GM18502 (cell line): ENCODE results near the gene RAB36.

Experiments used
- ATAC-seq: cut with Tn5 transposase; IDR thresholded peaks from one replicate; pipeline ENCODE4 v1.9.1; 2021; ENCODE audit warnings: mild to moderate bottlenecking; ENCODE audit not compliant: unreplicated experiment, poor library complexity

RAB36 gene

GRCh38 chr22:23156286-23156685 lies 11.0 kb downstream of the RAB36 start:
- ATAC-seq, result no peak

- no peak for ATAC-seq
These were observed 12.6 kb downstream of the RAB36 start for GRCh38 chr22:23157560-23158515.

GRCh38 chr22:23158516-23159290 lies 13.4 kb downstream of the RAB36 start:
- no peak for ATAC-seq

GRCh38 chr22:23159291-23159630 lies 14.0 kb downstream of the RAB36 start:
- ATAC-seq, result no peak

GRCh38 chr22:23161029-23161428 lies 15.8 kb downstream of the RAB36 start:
- no peak for ATAC-seq

- ATAC-seq, result no peak
These were observed 16.3 kb downstream of the RAB36 start for GRCh38 chr22:23161574-23161973.

- no peak for ATAC-seq
These were observed 18.4 kb downstream of the RAB36 start for GRCh38 chr22:23163665-23164064.

GRCh38 chr22:23164091-23164490 lies 18.8 kb downstream of the RAB36 start:
- no peak for ATAC-seq

GRCh38 chr22:23166042-23166831 lies 21.0 kb downstream of the RAB36 start:
- no peak for ATAC-seq

GRCh38 chr22:23166841-23167616 lies 21.8 kb downstream of the RAB36 start:
- ATAC-seq, result no peak

GRCh38 chr22:23168391-23169042 lies 23.2 kb downstream of the RAB36 start:
- no peak for ATAC-seq

- no peak for ATAC-seq
These were observed 23.7 kb downstream of the RAB36 start for GRCh38 chr22:23169043-23169406.

GRCh38 chr22:23175817-23176644 lies 30.8 kb downstream of the RAB36 start:
- no peak for ATAC-seq

- no peak for ATAC-seq
These were observed 31.4 kb downstream of the RAB36 start for GRCh38 chr22:23176645-23177027.

- ATAC-seq, result no peak
These were observed 31.9 kb downstream of the RAB36 start for GRCh38 chr22:23177197-23177596.

- ATAC-seq, result no peak
These were observed 33.4 kb downstream of the RAB36 start for GRCh38 chr22:23178512-23179254.

GRCh38 chr22:23179381-23180299 lies 34.4 kb downstream of the RAB36 start:
- ATAC-seq, result no peak
